ENCODE results near the gene DDI1.

GRCh38 chr11:104049116-104049515 lies 12.7 kb downstream of the DDI1 start:
- no peak for TF ChIP-seq CTCF (IDR thresholded peaks at IDR 0.05)
- TF ChIP-seq POLR2A (IDR thresholded peaks at IDR 0.05) = no peak
